H1 (cell line): ENCODE measurements around the gene SYNJ1. TPM values are rescaled to one million over a fixed set of nuclear protein-coding genes. Genes with fewer than 3 reads are reported as not detected.

ENCODE experiments used
- CTCF ChIA-PET: fragments of 300-600 bp; sonication (Branson Sonifier 250); formaldehyde crosslinking; loops from one replicate; lab custom pipeline; 2021; ENCODE audit not compliant: partially characterized antibody; lab: Charles Lee
- POLR2A ChIA-PET: fragments of 300-600 bp; sonication (Branson Sonifier 250); formaldehyde crosslinking; loops from one replicate; lab custom pipeline; 2021; ENCODE audit warnings: inconsistent platforms; ENCODE audit not compliant: partially characterized antibody; lab: Charles Lee
- DNase-seq, 2 experiments: peaks; one replicate each; pipeline versions ENCODE4 v3.0.0 to v3.0.0-alpha.2; 2010 to 2022; ENCODE audit warnings: low spot score in 2 of 2, low read depth in 1 of 2, mixed read lengths in 1 of 2
- FAIRE-seq: peaks from 2 replicates; lab custom pipeline; 2011; peaks lifted over from hg19 to GRCh38; lab: Jason Lieb, UNC
- H2AFZ ChIP-seq: 2 replicates; pipeline ENCODE4 v1.8.1; 2012; ENCODE audit warnings: low read length, inconsistent platforms
- H2AK5ac ChIP-seq: 2 replicates; pipeline ENCODE4 v1.6.1; 2013; ENCODE audit warnings: low read depth, low read length
- H2BK120ac ChIP-seq: replicated peaks from 2 replicates; pipeline ENCODE3; 2013; ENCODE audit warnings: low read depth, low read length, inconsistent platforms
- H2BK12ac ChIP-seq: 2 replicates; pipeline ENCODE4 v1.6.1; 2013; ENCODE audit warnings: low read depth, low read length
- H2BK15ac ChIP-seq: 2 replicates; pipeline ENCODE4 v1.6.1; 2013; ENCODE audit warnings: low read length
- H2BK20ac ChIP-seq: 2 replicates; pipeline ENCODE4 v1.6.1; 2013; ENCODE audit warnings: low read length
- H2BK5ac ChIP-seq: 2 replicates; pipeline ENCODE4 v1.6.1; 2013; ENCODE audit warnings: low read depth, low read length
- H3K14ac ChIP-seq: 2 replicates; pipeline ENCODE4 v1.6.1; 2013; ENCODE audit warnings: inconsistent platforms; ENCODE audit not compliant: insufficient read length
- H3K18ac ChIP-seq: 2 replicates; pipeline ENCODE4 v1.6.1; 2013; ENCODE audit warnings: low read length; ENCODE audit errors: extremely low read depth
- H3K23ac ChIP-seq: 2 replicates; pipeline ENCODE4 v1.6.1; 2013; ENCODE audit warnings: inconsistent platforms; ENCODE audit not compliant: insufficient read length
- H3K23me2 ChIP-seq: 2 replicates; pipeline ENCODE4 v1.6.1; 2013; ENCODE audit warnings: low read depth, low read length
- H3K27ac ChIP-seq: 2 replicates; pipeline ENCODE4 v1.6.1; 2011; ENCODE audit warnings: low read depth, low read length, inconsistent platforms
- H3K27me3 ChIP-seq, 4 experiments: replicated peaks in 1 of 4; 1 replicate in 1 of 4; 2 replicates in 3 of 4; pipeline versions ENCODE4 v1.6.1 to v1.8.1; 2011 to 2013; ENCODE audit warnings: low read length in 3 of 4, mild to moderate bottlenecking in 3 of 4, inconsistent platforms in 2 of 4, mixed read lengths in 2 of 4, moderate library complexity in 1 of 4; ENCODE audit not compliant: control insufficient read depth in 3 of 4, insufficient read depth in 3 of 4; ENCODE audit errors: extremely low read depth in 1 of 4
- H3K36me3 ChIP-seq, 4 experiments: 2 replicates each; pipeline versions ENCODE4 v1.6.1 to v1.8.1; 2011 to 2013; ENCODE audit warnings: mild to moderate bottlenecking in 4 of 4, low read length in 3 of 4, moderate library complexity in 2 of 4, control low read depth in 1 of 4, inconsistent platforms in 1 of 4; ENCODE audit not compliant: insufficient read depth in 4 of 4, control insufficient read depth in 2 of 4
- H3K4ac ChIP-seq: replicated peaks from 2 replicates; pipeline ENCODE3; 2013; ENCODE audit warnings: low read length, low read depth, mixed read lengths, inconsistent platforms; ENCODE audit not compliant: insufficient read length
- H3K4me1 ChIP-seq, 4 experiments: replicated peaks in 1 of 4; 1 replicate in 1 of 4; 2 replicates in 3 of 4; pipeline versions ENCODE4 v1.6.1 to v1.8.1; 2011 to 2013; ENCODE audit warnings: low read length in 3 of 4, inconsistent platforms in 2 of 4, mixed read lengths in 1 of 4; ENCODE audit not compliant: insufficient read depth in 4 of 4, control insufficient read depth in 3 of 4
- H3K4me2 ChIP-seq, 2 experiments: 2 replicates each; pipeline versions ENCODE4 v1.6.1 to v1.8.1; 2011 to 2013; ENCODE audit warnings: low read depth in 2 of 2, low read length in 2 of 2, control low read depth in 1 of 2, inconsistent platforms in 1 of 2, mild to moderate bottlenecking in 1 of 2; ENCODE audit not compliant: insufficient read depth in 1 of 2
- H3K4me3 ChIP-seq, 4 experiments: fragments of 200-600, 300-600 bp in 1 of 4; sonication (generic), shearing (Covaris generic), sonication (Bioruptor Twin) in 1 of 4; 2 replicates each; pipeline versions ENCODE4 v1.5.1 to v1.8.1; 2011 to 2016; ENCODE audit warnings: low read length in 4 of 4, low read depth in 3 of 4, control low read depth in 2 of 4, inconsistent platforms in 2 of 4, mild to moderate bottlenecking in 2 of 4, mixed read lengths in 1 of 4, moderate library complexity in 1 of 4; ENCODE audit not compliant: insufficient read depth in 2 of 4; ENCODE audit errors: extremely low read depth in 1 of 4
- H3K56ac ChIP-seq: replicated peaks from 2 replicates; pipeline ENCODE3; 2013; ENCODE audit warnings: low read depth, mild to moderate bottlenecking, mixed read lengths, low read length, inconsistent platforms; ENCODE audit not compliant: insufficient read length
- H3K79me1 ChIP-seq: 2 replicates; pipeline ENCODE4 v1.6.1; 2013; ENCODE audit warnings: low read depth, low read length, control low read depth
- H3K79me2 ChIP-seq, 2 experiments: 2 replicates each; pipeline versions ENCODE4 v1.6.1 to v1.8.1; 2012 to 2013; ENCODE audit warnings: low read length in 2 of 2, mild to moderate bottlenecking in 2 of 2, inconsistent platforms in 1 of 2; ENCODE audit not compliant: insufficient read depth in 2 of 2, control insufficient read depth in 1 of 2
- H3K9ac ChIP-seq, 4 experiments: replicated peaks in 1 of 4; 1 replicate in 1 of 4; 2 replicates in 3 of 4; pipeline versions ENCODE4 v1.6.1 to v1.8.1; 2011 to 2013; ENCODE audit warnings: low read depth in 3 of 4, low read length in 3 of 4, control low read depth in 2 of 4, mild to moderate bottlenecking in 2 of 4, moderate library complexity in 2 of 4, inconsistent platforms in 1 of 4; ENCODE audit errors: extremely low read depth in 1 of 4
- H3K9me3 ChIP-seq, 2 experiments: 2 replicates each; pipeline versions ENCODE4 v1.6.1 to v1.8.1; 2012 to 2013; ENCODE audit warnings: mild to moderate bottlenecking in 2 of 2, moderate library complexity in 2 of 2, control low read depth in 1 of 2, inconsistent platforms in 1 of 2, low read depth in 1 of 2, low read length in 1 of 2, mixed read lengths in 1 of 2; ENCODE audit not compliant: insufficient read depth in 2 of 2
- H4K20me1 ChIP-seq, 2 experiments: replicated peaks in 1 of 2; 2 replicates each; pipeline versions ENCODE3 to v1.8.1; 2011 to 2013; ENCODE audit warnings: inconsistent platforms in 2 of 2, low read length in 2 of 2, mild to moderate bottlenecking in 1 of 2; ENCODE audit not compliant: insufficient read depth in 2 of 2, control insufficient read depth in 1 of 2
- H4K5ac ChIP-seq: 2 replicates; pipeline ENCODE4 v1.6.1; 2013; ENCODE audit warnings: low read length, low read depth, mixed read lengths, inconsistent platforms; ENCODE audit not compliant: insufficient read length
- H4K8ac ChIP-seq: 2 replicates; pipeline ENCODE4 v1.8.0; 2013; ENCODE audit warnings: mild to moderate bottlenecking, moderate library complexity, low read length, inconsistent platforms; ENCODE audit not compliant: insufficient read depth; ENCODE audit errors: extremely low read depth
- H4K91ac ChIP-seq: replicated peaks from 2 replicates; pipeline ENCODE3; 2013; ENCODE audit warnings: low read length, mixed read lengths, inconsistent platforms; ENCODE audit not compliant: insufficient read length
- ATF3 ChIP-seq: IDR thresholded peaks from 2 replicates; pipeline ENCODE4 v1.6.1; 2011; ENCODE audit warnings: low read depth, mild to moderate bottlenecking, low read length; ENCODE audit not compliant: insufficient read depth
- BACH1 ChIP-seq: IDR thresholded peaks from 2 replicates; pipeline ENCODE4 v1.6.1; 2012; ENCODE audit warnings: low read length, improper control_type of control experiment
- CBX5 ChIP-seq: fragments of 300-800, 300-1000 bp; sonication (generic); IDR thresholded peaks from 2 replicates; pipeline ENCODE4 v1.7.1; 2016; ENCODE audit warnings: antibody characterized with exemption, low read length, low read depth
- CEBPB ChIP-seq: IDR thresholded peaks from 2 replicates; pipeline ENCODE4 v1.6.1; 2012; ENCODE audit warnings: low read depth, low read length
- CTBP2 ChIP-seq: IDR thresholded peaks from 2 replicates; pipeline ENCODE4 v1.7.0; 2011; ENCODE audit warnings: borderline replicate concordance, mild to moderate bottlenecking, moderate library complexity, mixed read lengths, low read length; ENCODE audit not compliant: insufficient read depth, insufficient read length
- HDAC6 ChIP-seq: IDR thresholded peaks from one replicate; pipeline ENCODE4 v1.7.1; 2012; ENCODE audit warnings: low read depth, mild to moderate bottlenecking, inconsistent platforms, low read length, moderate library complexity
- JUN ChIP-seq: IDR thresholded peaks from 2 replicates; pipeline ENCODE4 v1.6.1; 2011; ENCODE audit warnings: low read depth, mild to moderate bottlenecking, improper control_type of control experiment, low read length
- POU5F1 ChIP-seq: IDR thresholded peaks from 2 replicates; pipeline ENCODE4 v1.6.1; 2011; ENCODE audit warnings: low read depth, mild to moderate bottlenecking, low read length, moderate library complexity
- RBBP5 ChIP-seq: IDR thresholded peaks from 2 replicates; pipeline ENCODE4 v1.7.1; 2012; ENCODE audit warnings: low read depth, mild to moderate bottlenecking, inconsistent platforms, low read length, moderate library complexity, borderline replicate concordance
- TCF12 ChIP-seq: IDR thresholded peaks from 2 replicates; pipeline ENCODE4 v1.6.1; 2011; ENCODE audit warnings: low read depth, mild to moderate bottlenecking, low read length
- polyA plus RNA-seq, 7 experiments: library from polyadenylated mRNA; depleted of rRNA in 3 of 7; stranded (reverse) in 5 of 7; unstranded in 2 of 7; fragments of >200 nt in 5 of 7; fragments of 200-250 nt in 2 of 7; gene quantifications; 1 replicate in 5 of 7; 2 replicates in 1 of 7; 4 replicates in 1 of 7; pipeline versions ENCODE4 v1.2.1 to v1.2.3, GENCODE V29; 2011 to 2013; ENCODE audit warnings: missing spikeins in 2 of 7, mixed read lengths in 2 of 7
- total RNA-seq: library from RNA; stranded (reverse); fragmentation: NEBNext Ultra II Directional; extraction: Animal tissue kit (Norgen Biotek cat#: 25700); gene quantifications from 2 replicates; pipeline ENCODE4 v1.2.1, GENCODE V29; 2021

The SYNJ1 gene
- total and polyA plus RNA-seq, 2 of the 8 experiments (the other 6 are each of a cell fraction or from before 2014, with no cell fraction given): 1.3 to 4.3 TPM

- POLR2A ChIA-PET: interaction anchor here (0.6 to 0.7 kb wide), 2 partner anchors 59 to 259 kb away, joined by 3 read pairs; partner anchors contain the start of gene PAXBP1
- CTCF ChIA-PET: no interaction called here
- H2AFZ ChIP-seq: no peak overlapping the region
Measured at GRCh38 chr21:32712043-32712442, 15.8 kb downstream of the SYNJ1 start.

More at GRCh38 chr21:32712043-32712442, 15.8 kb downstream of the SYNJ1 start:
- H3K9ac ChIP-seq: no peak overlapping the region
- no peak overlapping the region for H2BK12ac ChIP-seq
- H3K79me2 ChIP-seq: no peaks in the 10 kb centered on the region
- no peak overlapping the region for H2BK120ac ChIP-seq
- H2AK5ac ChIP-seq: no peak overlapping the region
- peaks cover 0 to 2% (median 1%) of the 10 kb centered on the region in 4 experiments; a peak in 1 of 7 replicates for H3K4me1 ChIP-seq
- DNase-seq (no peak), FAIRE-seq (no peak)
- no peak overlapping the region for H3K18ac ChIP-seq
- H4K5ac ChIP-seq: no peak overlapping the region
- H2BK5ac ChIP-seq: no peak overlapping the region
- H3K23ac ChIP-seq: no peak overlapping the region
- no peak overlapping the region for H3K4ac ChIP-seq
- no peak overlapping the region for H3K4me2 ChIP-seq
- H3K23me2 ChIP-seq: no peaks in the 10 kb centered on the region
- H2BK15ac ChIP-seq: no peak overlapping the region
- H3K27ac ChIP-seq: no peak overlapping the region
- H3K14ac ChIP-seq: no peak overlapping the region
- no peaks in the 10 kb centered on the region for H4K20me1 ChIP-seq
- H4K8ac ChIP-seq: no peak overlapping the region
- H4K91ac ChIP-seq: no peak overlapping the region
- no peak overlapping the region for H3K56ac ChIP-seq
- no peak overlapping the region for H3K4me3 ChIP-seq
- no peaks in the 10 kb centered on the region for H3K9me3 ChIP-seq
- no peaks in the 10 kb centered on the region for H3K36me3 ChIP-seq
- no peak overlapping the region for H2BK20ac ChIP-seq
- 0 out of 2 replicates have a peak, but pooled peaks cover 2% of the 10 kb centered on the region for H3K79me1 ChIP-seq
- no peak for TF ChIP-seq HDAC6
- TF ChIP-seq RBBP5: no peak
- TF ChIP-seq POU5F1: no peak
- TF ChIP-seq ATF3: no peak
- TF ChIP-seq CBX5: no peak
- no peak for TF ChIP-seq BACH1
- TF ChIP-seq TCF12: no peak
- no peak for TF ChIP-seq CEBPB
- TF ChIP-seq JUN: no peak
- no peak for TF ChIP-seq CTBP2
- H3K27me3 ChIP-seq: no peaks in the 10 kb centered on the region
